ENCODE measurements around the gene UGT1A1. TPM values are rescaled to one million over a fixed set of nuclear protein-coding genes. Genes with fewer than 3 reads are reported as not detected.

UGT1A1 gene
- polyA plus RNA-seq, 3 donors from 2014 or later, result not detected

GRCh38 chr2:233769260-233769659 lies 9.2 kb downstream of the UGT1A1 start:
- Mint-ChIP-seq H3K4me3 (no peak overlapping the region), H3K27ac (no peak overlapping the region), H3K36me3 (no peaks in the 10 kb centered on the region), H3K4me1 (no peaks in the 10 kb centered on the region), H3K27me3 (ENCODE audit: low read depth in 3 of 3) (peaks cover 0 to 13% (median 6%) of the 10 kb centered on the region in 3 donors), H3K9me3 (peaks cover 0 to 2% (median 0%) of the 10 kb centered on the region in 6 donors)
- DNase-seq, result no peak

GRCh38 chr2:233772153-233772552 lies 12.1 kb downstream of the UGT1A1 start:
- H3K4me1 Mint-ChIP-seq, result no peaks in the 10 kb centered on the region
- H3K36me3 Mint-ChIP-seq, result peaks cover 0 to 4% (median 0%) of the 10 kb centered on the region in 3 donors
- peaks cover 0 to 12% (median 8%) of the 10 kb centered on the region in 3 donors for H3K27me3 Mint-ChIP-seq (ENCODE audit: low read depth in 3 of 3)
- DNase-seq, result no peak
- H3K27ac Mint-ChIP-seq, result no peak overlapping the region
- H3K9me3 Mint-ChIP-seq, result peaks cover 0 to 8% (median 0%) of the 10 kb centered on the region in 6 donors
- H3K4me3 Mint-ChIP-seq, result no peak overlapping the region

GRCh38 chr2:233772583-233772982 lies 12.5 kb downstream of the UGT1A1 start:
- DNase-seq, result no peak
- Mint-ChIP-seq H3K4me1 (no peaks in the 10 kb centered on the region), H3K27me3 (ENCODE audit: low read depth in 3 of 3) (peaks cover 0 to 12% (median 8%) of the 10 kb centered on the region in 3 donors), H3K9me3 (peaks cover 0 to 8% (median 0%) of the 10 kb centered on the region in 6 donors), H3K36me3 (peaks cover 0 to 4% (median 0%) of the 10 kb centered on the region in 3 donors), H3K27ac (no peak overlapping the region), H3K4me3 (no peak overlapping the region)

- DNase-seq, result no peak
- Mint-ChIP-seq H3K4me1 (no peaks in the 10 kb centered on the region), H3K36me3 (peaks cover 0 to 4% (median 0%) of the 10 kb centered on the region in 3 donors)
These were observed 13.8 kb downstream of the UGT1A1 start for GRCh38 chr2:233773854-233774253.

GRCh38 chr2:233775414-233775813 lies 15.3 kb downstream of the UGT1A1 start:
- Mint-ChIP-seq H3K27me3 (ENCODE audit: low read depth in 3 of 3) (peaks cover 3 to 18% (median 9%) of the 10 kb centered on the region in 3 donors), H3K4me1 (no peaks in the 10 kb centered on the region)

More at GRCh38 chr2:233773854-233774253, 13.8 kb downstream of the UGT1A1 start:
- Mint-ChIP-seq H3K4me3 (no peak overlapping the region), H3K27me3 (ENCODE audit: low read depth in 3 of 3) (peaks cover 3 to 20% (median 8%) of the 10 kb centered on the region in 3 donors), H3K9me3 (peaks cover 0 to 8% (median 0%) of the 10 kb centered on the region in 6 donors), H3K27ac (no peak overlapping the region)

GRCh38 chr2:233778030-233778429 lies 18.0 kb downstream of the UGT1A1 start, which contains the start of gene MROH2A:
MROH2A (plus strand) TSS chr2:233778330; CDS start chr2:233779359, 1,029 bp downstream.
- no peak within 1 kb of the TSS for H3K27ac Mint-ChIP-seq
- H3K36me3 Mint-ChIP-seq, result peaks cover 0 to 4% (median 0%) of the 10 kb centered on the region in 3 donors
- H3K27me3 Mint-ChIP-seq (ENCODE audit: low read depth in 3 of 3), result peaks cover 3 to 12% (median 5%) of the 10 kb centered on the region in 3 donors

More at GRCh38 chr2:233775414-233775813, 15.3 kb downstream of the UGT1A1 start:
- Mint-ChIP-seq H3K4me3 (no peak overlapping the region), H3K27ac (no peak overlapping the region), H3K36me3 (peaks cover 0 to 4% (median 0%) of the 10 kb centered on the region in 3 donors), H3K9me3 (peaks cover 0 to 8% (median 0%) of the 10 kb centered on the region in 6 donors)
- no peak for DNase-seq

GRCh38 chr2:233779722-233780121 lies 19.7 kb downstream of the UGT1A1 start:
- peaks cover 3 to 18% (median 3%) of the 10 kb centered on the region in 3 donors for H3K27me3 Mint-ChIP-seq (ENCODE audit: low read depth in 3 of 3)
- no peak for DNase-seq
- peaks cover 0 to 4% (median 0%) of the 10 kb centered on the region in 3 donors for H3K36me3 Mint-ChIP-seq
- no peaks in the 10 kb centered on the region for H3K4me1 Mint-ChIP-seq
- no peak overlapping the region for H3K27ac Mint-ChIP-seq
- no peak overlapping the region for H3K4me3 Mint-ChIP-seq
- H3K9me3 Mint-ChIP-seq, result peaks cover 0 to 8% (median 0%) of the 10 kb centered on the region in 6 donors

More at GRCh38 chr2:233778030-233778429, 18.0 kb downstream of the UGT1A1 start, which contains the start of gene MROH2A:
- DNase-seq, result no peak
- H3K4me3 Mint-ChIP-seq, result no peak within 1 kb of the TSS
- no peaks in the 10 kb centered on the region for H3K4me1 Mint-ChIP-seq
- peaks cover 0 to 8% (median 0%) of the 10 kb centered on the region in 6 donors for H3K9me3 Mint-ChIP-seq

- peaks cover 1 to 16% (median 3%) of the 10 kb centered on the region in 3 donors for H3K27me3 Mint-ChIP-seq (ENCODE audit: low read depth in 3 of 3)
- DNase-seq, result no peak
- no peaks in the 10 kb centered on the region for H3K4me1 Mint-ChIP-seq
- peaks cover 0 to 3% (median 0%) of the 10 kb centered on the region in 6 donors for H3K9me3 Mint-ChIP-seq
- peaks cover 0 to 2% (median 0%) of the 10 kb centered on the region in 3 donors for H3K36me3 Mint-ChIP-seq
- no peak overlapping the region for H3K4me3 Mint-ChIP-seq
- no peak overlapping the region for H3K27ac Mint-ChIP-seq
These were observed 20.7 kb downstream of the UGT1A1 start for GRCh38 chr2:233780771-233781170.

- Mint-ChIP-seq H3K4me1 (no peaks in the 10 kb centered on the region), H3K27me3 (ENCODE audit: low read depth in 3 of 3) (peaks cover 0 to 7% (median 2%) of the 10 kb centered on the region in 3 donors), H3K4me3 (no peak overlapping the region), H3K27ac (no peak overlapping the region), H3K36me3 (no peaks in the 10 kb centered on the region), H3K9me3 (no peaks in the 10 kb centered on the region)
- no peak for DNase-seq
These were observed 29.5 kb downstream of the UGT1A1 start for GRCh38 chr2:233789554-233789953.

GRCh38 chr2:233791151-233791882 lies 31.2 kb downstream of the UGT1A1 start:
- DNase-seq, result no peak
- Mint-ChIP-seq H3K4me1 (no peaks in the 10 kb centered on the region), H3K27me3 (ENCODE audit: low read depth in 3 of 3) (peaks cover 0 to 3% (median 2%) of the 10 kb centered on the region in 3 donors), H3K36me3 (no peaks in the 10 kb centered on the region), H3K27ac (no peak overlapping the region), H3K9me3 (no peaks in the 10 kb centered on the region), H3K4me3 (no peak overlapping the region)

- Mint-ChIP-seq H3K27me3 (ENCODE audit: low read depth in 3 of 3) (peaks cover 0 to 2% (median 2%) of the 10 kb centered on the region in 3 donors), H3K9me3 (no peaks in the 10 kb centered on the region), H3K4me3 (no peak overlapping the region), H3K27ac (no peak overlapping the region), H3K36me3 (no peaks in the 10 kb centered on the region), H3K4me1 (no peaks in the 10 kb centered on the region)
- no peak for DNase-seq
These were observed 31.8 kb downstream of the UGT1A1 start for GRCh38 chr2:233791883-233792329.

GRCh38 chr2:233792720-233793119 lies 32.6 kb downstream of the UGT1A1 start:
- Mint-ChIP-seq H3K4me1 (no peaks in the 10 kb centered on the region), H3K27ac (no peak overlapping the region), H3K9me3 (no peaks in the 10 kb centered on the region), H3K4me3 (no peak overlapping the region), H3K27me3 (ENCODE audit: low read depth in 3 of 3) (peaks cover 0 to 2% (median 2%) of the 10 kb centered on the region in 3 donors), H3K36me3 (no peaks in the 10 kb centered on the region)
- DNase-seq, result no peak

- Mint-ChIP-seq H3K27me3 (ENCODE audit: low read depth in 3 of 3) (peaks cover 0 to 2% (median 2%) of the 10 kb centered on the region in 3 donors), H3K9me3 (no peaks in the 10 kb centered on the region), H3K27ac (no peak overlapping the region), H3K4me3 (no peak overlapping the region), H3K4me1 (no peaks in the 10 kb centered on the region), H3K36me3 (no peaks in the 10 kb centered on the region)
- DNase-seq, result no peak
These were observed 33.5 kb downstream of the UGT1A1 start for GRCh38 chr2:233793465-233794127.

All from immature natural killer cell (primary cell).